ENCODE data around the gene GOLGA6B. TPM values are rescaled to one million over a fixed set of nuclear protein-coding genes. Genes with fewer than 3 reads are reported as not detected.
"Not testable (repeated sequence)": the region's sequence is repeated elsewhere in the genome, so short reads cannot be mapped to it uniquely, and the experiment has no call there.

Gene GOLGA6B
- total RNA-seq, 1 donor from 2014 or later = not detected

DNA sequence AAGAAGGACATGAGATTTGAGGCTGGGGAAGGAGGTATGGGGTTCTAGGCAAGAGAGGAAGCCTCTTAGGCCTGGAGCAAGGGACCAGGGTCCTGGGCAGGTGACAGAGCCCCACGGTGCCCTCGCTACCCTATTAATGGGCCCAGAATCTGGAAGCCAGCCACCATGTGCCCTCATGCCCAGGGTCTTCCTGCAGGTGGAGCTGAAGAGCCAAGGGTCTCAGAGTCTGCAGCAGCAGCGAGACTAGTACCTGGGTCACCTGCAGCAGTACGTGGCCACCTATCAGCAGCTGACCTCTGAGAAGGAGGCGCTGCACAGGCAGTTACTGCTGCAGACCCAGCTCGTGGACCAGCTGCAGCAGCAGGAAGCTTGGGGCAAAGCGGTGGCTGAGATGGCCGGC, 9.4 kb downstream of the GOLGA6B start:
- intact Hi-C loops (cut with micrococcal nuclease) = not testable (repeated sequence)

DNA sequence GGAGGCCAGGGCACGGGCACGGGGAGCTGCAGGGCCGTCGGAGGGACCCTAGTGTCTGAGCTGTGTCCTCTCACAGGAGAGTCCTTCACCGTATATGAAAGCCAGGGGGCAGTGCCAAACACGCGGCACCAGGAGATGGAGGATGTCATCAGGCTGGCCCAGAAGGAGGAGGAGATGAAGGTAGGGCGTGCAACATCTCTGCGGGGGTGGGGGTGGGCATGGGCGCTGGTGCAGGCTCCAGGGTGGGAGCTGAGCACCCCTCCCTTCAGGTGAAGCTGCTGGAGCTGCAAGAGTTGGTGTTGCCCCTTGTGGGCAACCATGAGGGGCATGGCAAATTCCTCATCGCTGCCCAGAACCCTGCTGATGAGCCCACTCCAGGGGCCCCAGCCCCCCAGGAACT, 11.2 kb downstream of the GOLGA6B start:
- intact Hi-C loops (cut with micrococcal nuclease) = not testable (repeated sequence)

DNA sequence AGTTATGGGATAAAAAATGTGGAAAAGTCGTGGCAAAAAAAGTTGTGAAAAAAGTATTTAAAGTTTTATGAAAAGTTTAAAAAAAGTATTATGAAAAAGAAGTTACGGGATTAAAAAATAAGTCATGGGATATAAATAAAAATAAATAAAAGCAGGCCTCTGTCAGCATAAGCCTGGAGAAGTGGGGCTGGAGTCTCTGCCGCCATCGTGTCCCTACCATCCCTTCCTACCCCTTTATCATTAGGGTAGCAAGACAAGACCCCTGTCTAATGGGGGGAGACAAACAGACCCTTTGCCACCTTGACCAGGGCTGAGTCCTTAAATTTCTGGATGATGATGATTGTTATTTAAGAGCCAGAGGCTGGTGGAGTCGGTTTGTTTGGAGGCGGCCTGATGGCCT, 15.3 kb downstream of the GOLGA6B start:
- intact Hi-C loops (cut with micrococcal nuclease) = not testable (repeated sequence)

DNA sequence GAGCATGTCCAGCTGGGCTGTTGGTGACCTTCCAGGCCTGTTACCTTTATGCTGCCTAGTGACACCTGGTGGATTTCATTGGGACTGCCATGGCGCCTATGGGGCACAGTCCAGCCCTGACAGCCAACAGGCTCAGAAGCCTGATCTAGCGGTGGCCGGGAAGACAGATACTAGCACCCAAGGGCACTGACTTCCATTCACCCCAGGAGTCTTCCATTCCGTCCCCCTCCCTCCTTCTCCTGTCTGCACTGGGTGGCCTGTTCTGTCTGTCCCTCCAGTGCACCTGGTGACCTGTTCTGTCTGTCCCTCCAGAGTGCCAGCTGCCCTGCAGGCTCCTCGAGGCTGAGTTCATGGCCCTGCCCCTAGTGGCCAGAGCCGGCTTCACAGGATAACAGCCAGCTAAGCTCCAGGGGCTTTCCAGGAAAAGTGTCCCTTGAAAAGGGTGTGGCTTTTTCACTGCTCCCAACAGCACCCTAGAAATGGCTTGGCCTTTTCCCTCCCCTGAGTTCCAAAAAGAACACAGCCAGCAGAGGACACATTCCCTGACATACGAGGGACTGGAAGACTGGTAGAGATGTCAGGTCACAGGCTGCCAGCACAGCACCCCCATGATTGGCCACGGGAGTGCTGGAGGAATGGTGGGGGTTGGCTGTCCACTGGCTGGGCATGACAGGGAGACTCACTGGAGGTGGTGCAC, 16.3 kb downstream of the GOLGA6B start:
- intact Hi-C loops (cut with micrococcal nuclease) = not testable (repeated sequence)

DNA sequence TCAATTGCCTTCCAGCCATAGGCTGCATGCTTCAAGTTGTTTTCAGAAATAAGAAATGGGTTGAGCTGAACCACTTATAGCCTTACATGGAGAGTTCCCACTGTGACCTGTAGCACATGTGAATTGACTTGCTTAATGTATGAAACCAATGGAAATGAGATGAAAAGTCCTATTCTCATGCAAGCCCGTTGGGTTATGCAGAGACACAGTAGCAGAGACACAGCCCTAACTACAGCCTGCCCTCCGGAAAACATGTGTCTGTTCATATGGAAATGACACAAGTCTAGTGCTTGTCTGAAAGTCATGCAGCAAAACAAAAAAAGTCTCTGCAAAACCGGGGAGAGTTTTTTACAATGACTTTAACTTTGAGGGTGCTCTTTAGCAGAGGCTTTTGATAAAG, 17.0 kb downstream of the GOLGA6B start:
- intact Hi-C loops (cut with micrococcal nuclease) = no loop called here

DNA sequence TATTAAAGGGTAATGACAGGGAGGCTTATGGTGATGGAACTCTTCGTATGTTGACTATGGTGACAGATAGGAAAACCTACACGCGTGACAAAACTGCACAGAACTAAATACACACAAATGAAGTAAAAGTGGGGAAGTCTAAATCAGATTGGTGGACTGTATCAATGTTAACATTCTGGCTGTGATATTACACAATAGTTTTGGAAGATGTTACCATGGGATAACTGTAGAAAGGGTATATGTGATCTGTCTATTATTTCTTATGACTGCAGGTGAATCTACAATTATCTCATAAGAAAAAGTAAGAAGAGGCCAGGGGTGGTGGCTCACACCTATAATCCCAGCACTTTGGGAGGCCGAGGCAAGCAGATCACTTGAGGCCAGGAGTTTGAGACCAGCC, 22.3 kb downstream of the GOLGA6B start:
- intact Hi-C loops (cut with micrococcal nuclease) = no loop called here

DNA sequence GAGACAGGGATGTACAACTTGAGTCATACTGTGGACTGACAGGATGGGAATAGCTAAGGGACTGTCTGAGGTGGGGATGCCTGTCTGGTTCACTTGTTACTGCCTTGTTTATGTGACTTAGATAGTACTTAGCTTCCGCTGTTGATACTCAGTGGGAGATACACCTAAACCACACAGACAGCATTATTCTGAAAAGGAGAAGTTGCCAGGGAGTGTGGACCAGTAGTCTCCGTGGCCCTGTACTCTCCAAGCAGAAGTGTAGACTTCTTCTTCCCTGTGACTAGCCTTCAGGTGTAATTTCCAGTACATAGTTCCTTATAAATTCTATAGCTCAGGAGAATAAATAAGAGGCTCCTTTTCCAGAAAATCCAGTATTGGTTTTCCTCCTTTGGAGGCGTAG, 26.4 kb downstream of the GOLGA6B start:
- intact Hi-C loops (cut with micrococcal nuclease) = no loop called here

DNA sequence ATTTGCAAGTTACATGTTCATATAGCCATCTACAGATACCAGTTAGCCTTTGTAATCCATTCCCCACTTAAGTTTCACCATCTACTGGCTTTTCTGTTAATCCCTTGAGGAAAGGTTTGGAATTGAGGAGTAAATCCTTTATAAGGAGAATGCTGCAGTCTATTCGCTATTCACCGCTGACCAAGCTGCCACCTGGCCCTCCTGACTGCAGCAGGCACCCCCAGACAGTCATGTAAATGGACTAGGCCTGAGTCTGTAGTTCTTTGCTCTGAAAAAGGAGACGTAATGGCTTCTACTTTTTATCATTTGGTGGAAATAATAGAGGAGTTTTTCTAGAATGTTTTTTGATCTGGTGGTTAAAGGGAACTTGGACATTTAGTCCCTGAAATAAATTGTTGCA, 28.3 kb downstream of the GOLGA6B start:
- intact Hi-C loops (cut with micrococcal nuclease) = no loop called here

DNA sequence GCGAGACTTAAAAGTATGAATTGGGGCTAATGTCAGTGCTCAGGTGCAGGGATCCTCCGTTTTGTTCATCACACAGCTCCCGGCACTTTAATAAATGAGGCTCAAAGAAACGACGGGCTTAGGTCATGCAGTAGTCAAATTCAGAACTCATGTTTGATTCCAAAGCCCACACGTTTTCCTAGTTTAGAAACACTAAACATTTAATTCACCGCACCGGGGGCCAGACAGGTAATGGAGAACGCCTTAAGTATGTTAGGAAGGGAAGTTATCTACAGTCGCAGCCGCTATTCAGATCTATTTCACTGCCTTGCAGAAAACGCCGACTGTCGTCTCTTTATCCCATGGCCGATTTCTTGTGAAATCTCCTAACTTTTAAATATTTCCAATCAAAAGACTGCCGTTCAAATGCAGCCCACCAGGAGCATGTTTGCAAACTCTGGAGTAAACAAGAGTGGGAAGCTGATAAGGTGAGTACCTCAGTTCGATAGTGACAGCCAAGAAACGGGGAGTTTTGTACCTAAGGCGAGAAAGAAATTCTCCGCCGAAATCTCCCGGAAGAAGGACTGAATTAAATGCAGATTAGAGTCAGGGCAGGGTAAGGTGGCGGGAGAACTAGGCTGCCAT, 30.9 kb downstream of the GOLGA6B start:
- intact Hi-C loops (cut with micrococcal nuclease) = loop anchor here (5.0 kb wide), 2 partner anchors 83 to 947 kb away; partner anchors contain the start of gene NPTN

DNA sequence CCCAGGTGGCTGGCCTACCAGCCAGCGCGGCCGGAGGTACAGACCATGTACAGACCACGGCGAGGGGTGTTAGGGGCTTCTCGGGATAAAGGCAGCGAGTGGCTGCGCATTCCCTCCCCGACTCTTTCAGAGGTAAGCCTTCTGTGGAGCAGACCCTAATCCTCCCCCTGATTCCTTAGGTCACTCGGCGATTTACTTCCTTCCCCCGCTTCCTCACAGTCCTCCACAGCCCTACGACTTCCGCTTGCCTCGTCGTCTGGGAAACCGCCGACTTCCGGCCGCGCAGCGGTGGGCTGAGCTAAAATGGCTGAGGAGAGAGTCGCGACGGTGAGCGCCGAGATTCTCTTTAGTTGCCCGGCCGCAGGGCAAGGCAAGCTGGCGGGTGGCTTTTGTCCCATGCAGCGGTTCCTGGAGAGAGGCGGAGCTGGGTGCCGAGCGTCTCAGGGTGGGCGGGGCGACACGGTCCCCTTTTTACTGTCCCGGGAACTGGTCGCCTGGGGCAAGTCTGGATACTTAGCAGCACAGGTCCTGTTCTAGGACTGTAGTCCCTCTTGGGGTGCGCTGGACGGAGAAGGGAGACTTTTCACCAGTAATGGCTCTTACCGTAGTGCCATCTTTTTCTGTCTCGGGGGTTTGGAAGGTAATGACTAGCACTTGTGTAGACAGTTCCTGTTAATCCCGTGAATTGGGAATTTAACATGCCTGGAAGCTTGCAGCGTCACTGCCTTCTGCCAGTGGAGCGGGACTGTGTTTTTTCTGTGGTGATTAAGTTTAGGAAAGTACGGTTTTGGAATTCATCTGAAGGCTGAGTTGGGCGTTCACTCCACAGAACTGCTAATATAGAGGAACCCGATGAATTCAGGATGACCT, 31.7 kb downstream of the GOLGA6B start, which contains the start of the genes BBS4 and HIGD2B:
BBS4 (plus strand) TSS at position 283 of the 870 bp plus-strand sequence; CDS start at position 304, 21 bp downstream.
HIGD2B (minus strand) TSS at position 258 of the 870 bp plus-strand sequence. CDS start 9,808 bp downstream, outside the sequence.
- intact Hi-C loops (cut with micrococcal nuclease) = loop anchor here (1.0 to 5.0 kb wide), 11 partner anchors 55 to 946 kb away; partner anchors contain the start of genes ADPGK, CELF6, NPTN and PARP6

DNA sequence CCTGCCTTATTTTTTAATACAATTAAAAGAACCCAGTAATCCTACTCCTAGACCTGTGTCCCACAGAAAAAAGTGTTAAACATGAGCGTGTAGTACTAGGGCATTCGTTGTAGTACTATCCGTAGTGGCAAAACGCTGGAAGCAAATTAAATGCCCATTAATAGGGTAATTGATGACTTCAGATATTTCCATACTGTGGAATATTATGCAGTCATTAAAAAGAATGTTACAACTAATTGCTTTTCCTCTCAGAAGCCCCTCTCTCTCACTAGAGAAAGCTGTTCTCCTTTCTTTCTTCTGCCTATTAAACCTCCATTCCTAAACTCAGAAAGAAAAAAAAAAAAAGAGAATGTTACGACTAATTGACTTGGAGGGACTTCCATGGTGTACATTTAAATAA, 34.2 kb downstream of the GOLGA6B start:
- intact Hi-C loops (cut with micrococcal nuclease) = loop anchor here (5.0 kb wide), 2 partner anchors 86 to 944 kb away; partner anchors contain the start of gene NPTN

DNA sequence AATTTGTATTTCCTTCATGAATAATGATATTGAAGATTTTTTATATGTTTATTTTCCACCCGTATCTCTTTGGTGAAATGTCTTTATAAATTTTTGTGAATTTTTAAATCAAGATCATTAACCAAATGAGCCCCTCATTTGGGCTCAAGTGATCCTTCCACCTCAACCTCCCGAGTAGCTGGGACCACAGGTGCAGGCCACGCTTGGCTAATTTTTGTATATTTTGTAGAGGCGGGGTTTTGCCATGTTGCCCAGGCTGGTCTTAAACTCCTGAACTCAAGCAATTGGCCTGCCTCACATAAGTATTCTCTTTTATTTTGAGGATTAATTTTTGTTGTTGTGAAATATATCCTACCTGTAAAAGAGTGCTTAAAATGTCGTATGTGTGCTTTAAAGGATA, 36.4 kb downstream of the GOLGA6B start:
- intact Hi-C loops (cut with micrococcal nuclease) = no loop called here

DNA sequence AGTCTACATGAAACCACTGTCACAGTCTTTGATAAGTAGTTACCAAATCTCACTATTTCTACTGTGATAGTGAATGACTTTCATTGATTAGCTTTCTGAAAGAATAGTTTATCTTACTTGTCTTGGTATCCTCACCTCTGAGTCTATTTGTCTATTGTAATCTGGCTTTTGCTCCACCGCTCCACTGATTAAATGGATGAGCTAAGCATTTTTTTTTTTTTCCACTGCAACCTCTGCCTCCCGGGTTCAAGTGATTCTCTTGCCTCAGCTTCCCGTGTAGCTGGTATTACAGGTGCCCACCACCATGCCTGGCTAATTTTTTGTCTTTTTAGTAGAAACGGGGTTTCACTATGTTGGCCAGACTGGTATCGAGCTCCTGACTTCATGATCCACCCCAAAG, 44.4 kb downstream of the GOLGA6B start:
- intact Hi-C loops (cut with micrococcal nuclease) = no loop called here

DNA sequence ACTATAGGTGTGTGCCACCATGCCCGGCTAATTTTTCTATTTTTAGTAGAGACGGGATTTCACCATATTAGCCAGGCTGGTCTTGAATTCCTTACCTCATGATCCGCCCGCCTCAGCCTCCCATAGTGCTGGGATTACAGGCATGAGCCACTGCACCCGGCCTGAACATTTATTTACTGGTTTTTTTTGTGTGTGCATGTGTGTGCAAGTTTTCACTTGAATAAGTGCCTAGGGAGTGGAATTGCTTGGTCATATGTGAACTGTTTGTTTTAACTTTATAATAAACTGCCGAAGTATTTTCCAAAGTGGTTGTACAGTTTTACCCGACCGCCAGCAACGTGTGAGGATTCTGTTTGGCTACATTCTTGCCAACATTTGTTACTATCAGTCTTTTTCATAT, 45.6 kb downstream of the GOLGA6B start:
- intact Hi-C loops (cut with micrococcal nuclease) = no loop called here

DNA sequence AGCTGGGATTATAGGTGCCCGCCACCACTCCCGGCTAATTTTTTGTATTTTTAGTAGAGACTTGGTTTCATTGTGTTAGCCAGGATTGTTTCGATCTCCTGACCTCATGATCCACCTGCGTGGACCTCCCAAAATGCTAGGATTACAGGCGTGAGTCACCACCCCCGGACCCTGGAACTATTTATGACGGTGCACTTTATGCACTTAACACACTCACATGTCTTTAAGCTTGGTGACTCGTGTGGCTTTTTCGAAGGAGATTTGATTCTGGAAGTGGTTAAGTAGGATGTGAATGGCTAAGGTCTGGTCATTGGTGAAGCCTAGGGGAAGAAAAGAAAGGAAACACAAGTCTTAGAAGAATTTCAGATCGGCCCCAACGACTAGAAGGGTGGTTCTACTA, 51.8 kb downstream of the GOLGA6B start:
- intact Hi-C loops (cut with micrococcal nuclease) = no loop called here

DNA sequence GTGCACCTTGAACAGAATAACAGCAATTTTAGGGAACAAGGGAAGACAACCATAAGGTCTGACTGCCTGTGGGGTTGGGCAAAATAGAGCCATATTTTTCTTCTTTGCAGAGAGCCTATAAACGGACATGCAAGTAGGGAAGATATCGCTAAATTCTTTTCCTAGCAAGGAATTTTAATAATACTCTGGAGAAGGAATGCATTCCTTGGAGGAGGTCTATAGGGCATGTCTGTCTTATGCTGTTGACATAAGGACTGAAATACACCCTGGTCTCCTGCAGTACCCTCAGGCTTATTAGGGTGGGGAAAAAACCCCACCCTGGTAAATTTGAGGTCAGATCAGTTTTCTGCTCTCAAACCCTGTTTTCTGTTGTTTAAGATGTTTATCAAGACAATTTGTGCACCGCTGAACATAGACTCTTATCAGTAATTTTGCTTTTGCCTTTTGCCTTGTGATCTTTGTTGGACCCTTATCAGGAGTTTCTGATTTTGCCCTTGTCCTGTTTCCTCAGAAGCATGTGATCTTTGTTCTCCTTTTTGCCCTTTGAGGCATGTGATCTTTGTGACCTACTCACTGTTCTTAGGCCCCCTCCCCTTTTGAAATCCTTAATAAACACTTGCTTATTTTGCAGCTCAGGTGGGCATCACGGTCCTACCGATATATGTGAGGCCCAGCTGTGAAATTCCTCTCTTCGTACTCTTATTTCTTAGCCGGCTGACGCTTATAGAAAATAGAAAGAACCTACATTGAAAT, 54.2 kb downstream of the GOLGA6B start:
- intact Hi-C loops (cut with micrococcal nuclease) = not testable (repeated sequence)

Other genes with a start within 250 kb of the GOLGA6B start
- gene ARIH1, start 180.4 kb upstream of the GOLGA6B start, total RNA-seq = 119 and 123 TPM in 2 replicates
- 0.20 TPM in 2 replicates for gene HIGD2B, start 31.5 kb downstream of the GOLGA6B start, total RNA-seq
- 10.7 and 11.8 TPM in 2 replicates for gene BBS4, start 31.5 kb downstream of the GOLGA6B start, total RNA-seq
- 88.1 and 91.1 TPM in 2 replicates for gene ADPGK, start 129.1 kb downstream of the GOLGA6B start, total RNA-seq